ENCODE measurements around the gene CLIP1. TPM values are rescaled to one million over a fixed set of nuclear protein-coding genes. Genes with fewer than 3 reads are reported as not detected.

CLIP1 gene
- total and polyA plus RNA-seq, 7 donors = 16.8 to 257 (median 159) TPM

DNA sequence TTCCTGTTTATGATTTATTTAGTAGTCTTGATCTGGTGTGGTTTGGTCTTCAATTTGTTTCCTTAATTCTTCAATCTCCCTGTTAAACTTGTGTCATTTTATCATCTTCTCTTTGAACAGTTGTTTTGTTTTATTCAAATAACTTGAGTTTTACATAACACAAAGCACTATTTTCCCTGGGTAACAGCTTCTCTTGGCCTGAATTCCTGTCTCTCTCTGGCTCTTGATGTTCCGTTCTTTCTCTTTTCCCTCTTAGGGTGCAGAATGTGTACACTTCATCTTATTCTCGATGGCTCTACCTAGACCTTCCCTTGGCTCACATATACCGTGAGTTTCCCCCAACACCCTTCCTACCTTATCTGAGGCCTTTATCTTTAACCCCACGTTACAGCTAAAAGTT is 119.4 kb downstream of the CLIP1 start:
- TF ChIP-seq EP300 (IDR thresholded peaks at IDR 0.05) (no peak), POLR2A (IDR thresholded peaks at IDR 0.05) (no peak), POLR2AphosphoS5 (IDR thresholded peaks at IDR 0.05) (no peak)
- TF ChIP-seq, protein P1, sequence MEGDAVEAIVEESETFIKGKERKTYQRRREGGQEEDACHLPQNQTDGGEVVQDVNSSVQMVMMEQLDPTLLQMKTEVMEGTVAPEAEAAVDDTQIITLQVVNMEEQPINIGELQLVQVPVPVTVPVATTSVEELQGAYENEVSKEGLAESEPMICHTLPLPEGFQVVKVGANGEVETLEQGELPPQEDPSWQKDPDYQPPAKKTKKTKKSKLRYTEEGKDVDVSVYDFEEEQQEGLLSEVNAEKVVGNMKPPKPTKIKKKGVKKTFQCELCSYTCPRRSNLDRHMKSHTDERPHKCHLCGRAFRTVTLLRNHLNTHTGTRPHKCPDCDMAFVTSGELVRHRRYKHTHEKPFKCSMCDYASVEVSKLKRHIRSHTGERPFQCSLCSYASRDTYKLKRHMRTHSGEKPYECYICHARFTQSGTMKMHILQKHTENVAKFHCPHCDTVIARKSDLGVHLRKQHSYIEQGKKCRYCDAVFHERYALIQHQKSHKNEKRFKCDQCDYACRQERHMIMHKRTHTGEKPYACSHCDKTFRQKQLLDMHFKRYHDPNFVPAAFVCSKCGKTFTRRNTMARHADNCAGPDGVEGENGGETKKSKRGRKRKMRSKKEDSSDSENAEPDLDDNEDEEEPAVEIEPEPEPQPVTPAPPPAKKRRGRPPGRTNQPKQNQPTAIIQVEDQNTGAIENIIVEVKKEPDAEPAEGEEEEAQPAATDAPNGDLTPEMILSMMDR (IDR thresholded peaks at IDR 0.05) = no peak
- peaks cover 0 to 90% (median 48%) of the 10 kb centered on the region in 4 donors for H3K36me3 ChIP-seq
- DNase-seq = no peak
- H3K27me3 ChIP-seq = no peaks in the 10 kb centered on the region
- intact Hi-C loops (cut with DNase I) = loop anchor here (5.0 kb wide), 1 partner anchor 44 kb away; no protein-coding TSS in a partner anchor
- H3K9me3 ChIP-seq = no peaks in the 10 kb centered on the region
- WGBS, 2 donors = 82% methylated on average over 4 of the region's 4 CpGs
- no peak overlapping the region for H3K4me3 ChIP-seq
- no peak overlapping the region for H3K27ac ChIP-seq
- no peaks in the 10 kb centered on the region for H3K4me1 ChIP-seq

- Histone ChIP-seq H3K4me1 (no peaks in the 10 kb centered on the region), H3K27ac (no peak overlapping the region), H3K36me3 (peaks cover 0 to 89% (median 40%) of the 10 kb centered on the region in 4 donors), H3K27me3 (no peaks in the 10 kb centered on the region), H3K9me3 (no peaks in the 10 kb centered on the region), H3K4me3 (no peak overlapping the region)
- no peak for TF ChIP-seq POLR2A (IDR thresholded peaks at IDR 0.05)
- TF ChIP-seq POLR2AphosphoS5 (IDR thresholded peaks at IDR 0.05) = no peak
- TF ChIP-seq, protein P1 (IDR thresholded peaks at IDR 0.05) = no peak
- TF ChIP-seq EP300 (IDR thresholded peaks at IDR 0.05) = no peak
- WGBS, 2 donors = 95 to 96% methylated on average over 14 of the region's 14 CpGs
- DNase-seq = no peak
- intact Hi-C loops (cut with DNase I) = no loop called here
Measured at GRCh38 chr12:122298071-122298748, 124.3 kb downstream of the CLIP1 start.

- H3K27me3 ChIP-seq = no peaks in the 10 kb centered on the region
- DNase-seq = no peak
- no peak for TF ChIP-seq POLR2A (IDR thresholded peaks at IDR 0.05)
- no peak for TF ChIP-seq POLR2AphosphoS5 (IDR thresholded peaks at IDR 0.05)
- no peak for TF ChIP-seq EP300 (IDR thresholded peaks at IDR 0.05)
- TF ChIP-seq, protein P1 (IDR thresholded peaks at IDR 0.05) = no peak
- intact Hi-C loops (cut with DNase I) = no loop called here
- 95 to 96% methylated on average over 9 of the region's 9 CpGs for WGBS, 2 donors
- no peak overlapping the region for H3K4me3 ChIP-seq
- no peaks in the 10 kb centered on the region for H3K4me1 ChIP-seq
- H3K36me3 ChIP-seq = peaks cover 0 to 88% (median 40%) of the 10 kb centered on the region in 4 donors
- H3K27ac ChIP-seq = no peak overlapping the region
- H3K9me3 ChIP-seq = no peaks in the 10 kb centered on the region
Measured at GRCh38 chr12:122297494-122297893, 125.0 kb downstream of the CLIP1 start.

DNA sequence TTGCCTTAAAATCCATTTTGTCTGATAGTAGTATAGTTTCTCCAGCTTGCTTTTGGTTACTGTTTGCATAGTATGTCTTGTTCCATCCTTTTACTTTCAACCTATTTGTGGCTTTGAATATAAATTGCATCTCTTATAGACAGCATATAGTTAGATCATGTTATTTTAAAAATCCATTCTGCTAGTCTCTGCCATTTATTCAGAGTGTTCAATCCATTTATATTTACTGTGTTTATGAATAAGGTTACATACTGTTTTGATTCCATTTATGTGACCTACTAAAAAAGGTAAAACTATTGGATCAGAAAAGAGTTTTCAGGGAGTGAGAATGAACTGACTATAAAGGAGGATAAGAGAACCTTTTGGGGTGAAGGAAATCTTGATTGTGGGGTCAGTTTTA is 126.6 kb downstream of the CLIP1 start:
- Histone ChIP-seq H3K36me3 (peaks cover 0 to 91% (median 37%) of the 10 kb centered on the region in 4 donors), H3K4me1 (no peaks in the 10 kb centered on the region), H3K9me3 (no peaks in the 10 kb centered on the region), H3K27me3 (no peaks in the 10 kb centered on the region), H3K4me3 (no peak overlapping the region), H3K27ac (no peak overlapping the region)
- intact Hi-C loops (cut with DNase I) = no loop called here
- TF ChIP-seq, protein P1 (IDR thresholded peaks at IDR 0.05) = no peak
- TF ChIP-seq EP300 (IDR thresholded peaks at IDR 0.05) = no peak
- TF ChIP-seq POLR2A (IDR thresholded peaks at IDR 0.05) = no peak
- no peak for TF ChIP-seq POLR2AphosphoS5 (IDR thresholded peaks at IDR 0.05)
- no peak for DNase-seq

GRCh38 chr12:122293081-122293480 is 129.4 kb downstream of the CLIP1 start:
- Histone ChIP-seq H3K9me3 (no peaks in the 10 kb centered on the region), H3K4me1 (no peaks in the 10 kb centered on the region), H3K27me3 (no peaks in the 10 kb centered on the region), H3K27ac (no peak overlapping the region), H3K4me3 (no peak overlapping the region), H3K36me3 (peaks cover 0 to 86% (median 34%) of the 10 kb centered on the region in 4 donors)
- TF ChIP-seq POLR2AphosphoS5 (IDR thresholded peaks at IDR 0.05) (no peak), POLR2A (IDR thresholded peaks at IDR 0.05) (no peak), EP300 (IDR thresholded peaks at IDR 0.05) (no peak)
- TF ChIP-seq, protein P1 (IDR thresholded peaks at IDR 0.05) = no peak
- no peak for DNase-seq
- 89 to 95% methylated on average over 3 of the region's 3 CpGs for WGBS, 2 donors
- intact Hi-C loops (cut with DNase I) = no loop called here

All from sigmoid colon (tissue), 7 donors.